A549 (cell line): ENCODE results near the gene FXN. TPM values are rescaled to one million over a fixed set of nuclear protein-coding genes. Genes with fewer than 3 reads are reported as not detected.
A peak's percentile ranks its signal among the peaks of the same experiment; 100 is the strongest.

Experiments used
- ATAC-seq, 2 experiments: fragments of 200-7000 bp in 1 of 2; fragments of >200 bp in 1 of 2; cut with Nextera tagmentation in 1 of 2; cut with Tn5 transposase in 1 of 2; 3 replicates each; pipeline versions ENCODE4 v1.8.0 to v1.9.1; 2018 to 2020; ENCODE audit warnings: mild to moderate bottlenecking in 1 of 2, moderate library complexity in 1 of 2
- CTCF ChIA-PET: fragments of 300-600 bp; sonication (Branson Sonifier 250); formaldehyde crosslinking; extraction: SDS; loops from one replicate; lab custom pipeline; 2021; ENCODE audit warnings: antibody characterized with exemption, inconsistent platforms; lab: Yijun Ruan, JAX
- POLR2A ChIA-PET: fragments of 350-600 bp; formaldehyde crosslinking; extraction: SDS; loops from one replicate; lab custom pipeline; 2021; ENCODE audit warnings: antibody characterized with exemption, inconsistent platforms; lab: Yijun Ruan, JAX
- DNase-seq, 2 experiments: peaks; one replicate each; pipeline versions ENCODE4 v3.0.0 to v3.0.0-alpha.2; 2011 to 2016; ENCODE audit warnings: low read depth in 1 of 2, low spot score in 1 of 2
- FAIRE-seq: peaks from 2 replicates; lab custom pipeline; 2011; peaks lifted over from hg19 to GRCh38; lab: Jason Lieb, UNC
- H3K27ac ChIP-seq, 2 experiments: fragments of >200 bp; sonication (Bioruptor Twin); formaldehyde crosslinking; 3 replicates each; pipeline ENCODE4 v1.5.1; 2016 to 2017
- H3K4me1 ChIP-seq: fragments of >200 bp; sonication (Bioruptor Twin); formaldehyde crosslinking; 3 replicates; pipeline ENCODE4 v1.6.1; 2016
- H3K4me2 ChIP-seq: fragments of >200 bp; sonication (Bioruptor Twin); formaldehyde crosslinking; 3 replicates; pipeline ENCODE4 v1.6.1; 2016
- H3K4me3 ChIP-seq: fragments of >200 bp; sonication (Bioruptor Twin); formaldehyde crosslinking; 3 replicates; pipeline ENCODE4 v1.5.1; 2016
- H3K9me3 ChIP-seq: fragments of >200 bp; sonication (Bioruptor Twin); formaldehyde crosslinking; 3 replicates; pipeline ENCODE4 v1.6.1; 2016
- BHLHE40 ChIP-seq: IDR thresholded peaks from 2 replicates; pipeline ENCODE4 v1.6.1; 2012; ENCODE audit warnings: low read depth, low read length, inconsistent platforms
- CHD2 ChIP-seq: fragments of 150-350 bp; IDR thresholded peaks from 2 replicates; pipeline ENCODE4 v1.6.1; 2014; ENCODE audit warnings: low read length; ENCODE audit not compliant: partially characterized antibody
- EHF ChIP-seq: fragments of 250-450 bp; sonication (Bioruptor Pico); IDR thresholded peaks from 2 replicates; pipeline ENCODE4 v1.5.0; 2020; ENCODE audit warnings: mild to moderate bottlenecking
- ESRRA ChIP-seq: fragments of 150-350 bp; IDR thresholded peaks from 2 replicates; pipeline ENCODE4 v1.6.1; 2014; ENCODE audit warnings: mild to moderate bottlenecking, low read length, borderline replicate concordance
- FOSB ChIP-seq: fragments of 250-450 bp; sonication (Bioruptor Pico); IDR thresholded peaks from 2 replicates; pipeline ENCODE4 v1.5.0; 2020; ENCODE audit warnings: mild to moderate bottlenecking, moderate library complexity
- FOSL2 ChIP-seq, 2 experiments: fragments of 450-650 bp in 1 of 2; fragments of >200 bp in 1 of 2; sonication (Bioruptor Twin) in 1 of 2; formaldehyde crosslinking; IDR thresholded peaks; 2 replicates each; pipeline versions ENCODE4 v1.5.0 to v1.6.1; 2016 to 2020; ENCODE audit warnings: mild to moderate bottlenecking in 1 of 2, moderate library complexity in 1 of 2
- JUN ChIP-seq, 2 experiments: fragments of >200 bp; sonication (Bioruptor Twin); formaldehyde crosslinking; IDR thresholded peaks; 2 replicates in 1 of 2; 3 replicates in 1 of 2; pipeline ENCODE4 v1.6.1; 2016 to 2017
- JUNB ChIP-seq: fragments of >200 bp; sonication (Bioruptor Twin); formaldehyde crosslinking; IDR thresholded peaks from 2 replicates; pipeline ENCODE4 v1.6.1; 2016
- MAFK ChIP-seq: fragments of 450-650 bp; IDR thresholded peaks from 2 replicates; pipeline ENCODE4 v1.6.1; 2014; ENCODE audit not compliant: partially characterized antibody
- MAZ ChIP-seq: fragments of 150-350 bp; IDR thresholded peaks from 2 replicates; pipeline ENCODE4 v1.6.1; 2014; ENCODE audit warnings: antibody characterized with exemption, low read depth, low read length, borderline replicate concordance
- MYC ChIP-seq: IDR thresholded peaks from 2 replicates; pipeline ENCODE4 v1.6.1; 2012; ENCODE audit warnings: mild to moderate bottlenecking, inconsistent platforms, low read length, improper control_type of control experiment, borderline replicate concordance
- NR3C1 ChIP-seq: fragments of >200 bp; sonication (Bioruptor Twin); formaldehyde crosslinking; IDR thresholded peaks from 3 replicates; pipeline ENCODE4 v1.6.1; 2017
- POLR2A ChIP-seq: IDR thresholded peaks from 2 replicates; pipeline ENCODE4 v1.6.1; 2012; ENCODE audit warnings: mild to moderate bottlenecking, low read length
- RAD21 ChIP-seq, 2 experiments: fragments of >200 bp in 1 of 2; sonication (Bioruptor Twin) in 1 of 2; formaldehyde crosslinking in 1 of 2; IDR thresholded peaks in 1 of 2; conservative IDR thresholded peaks in 1 of 2; 2 replicates in 1 of 2; 3 replicates in 1 of 2; pipeline ENCODE4 v1.6.1; 2012 to 2018; ENCODE audit warnings: inconsistent platforms in 1 of 2
- SMC3 ChIP-seq: fragments of >200 bp; sonication (Bioruptor Twin); formaldehyde crosslinking; IDR thresholded peaks from 3 replicates; pipeline ENCODE4 v1.6.1; 2018; ENCODE audit warnings: inconsistent platforms
- ZSCAN20 ChIP-seq: fragments of 250-450 bp; sonication (Bioruptor Pico); IDR thresholded peaks from 2 replicates; pipeline ENCODE4 v1.8.0; 2022; ENCODE audit warnings: mild to moderate bottlenecking, moderate library complexity
- WGBS: methylation state at CpG from one replicate; pipeline ENCODE4 v1.1.6; 2017; ENCODE audit errors: missing lambda C conversion rate; 5-methylcytosine and 5-hydroxymethylcytosine counted together
- polyA plus RNA-seq, 4 experiments: library from polyadenylated mRNA; depleted of rRNA in 3 of 4; stranded (reverse); fragments of >200 nt; fragmentation: RNase III in 1 of 4; extraction: RNeasy Plus Mini Kit Qiagen cat#74134 plus additional on column Dnase treatment in 1 of 4; gene quantifications; 2 replicates in 3 of 4; 3 replicates in 1 of 4; pipeline ENCODE4 v1.2.3, GENCODE V29; 2011 to 2017
- TF ChIP-seq, protein P1 (sequence below): IDR thresholded peaks from 2 replicates; pipeline ENCODE4 v1.6.1; 2012; ENCODE audit warnings: low read depth, borderline replicate concordance
- TF ChIP-seq, protein P2 (sequence below): IDR thresholded peaks from 2 replicates; pipeline ENCODE4 v1.6.1; 2012
- TF ChIP-seq, protein P3 (sequence below): fragments of 250-450 bp; sonication (Bioruptor Pico); IDR thresholded peaks from 2 replicates; pipeline ENCODE4 v1.5.0; 2021; ENCODE audit warnings: mild to moderate bottlenecking, moderate library complexity, borderline replicate concordance

FXN gene
- polyA plus RNA-seq, 2 of the 4 experiments (the other 2 are of a cell fraction) = 22.5 to 26.0 TPM

DNA sequence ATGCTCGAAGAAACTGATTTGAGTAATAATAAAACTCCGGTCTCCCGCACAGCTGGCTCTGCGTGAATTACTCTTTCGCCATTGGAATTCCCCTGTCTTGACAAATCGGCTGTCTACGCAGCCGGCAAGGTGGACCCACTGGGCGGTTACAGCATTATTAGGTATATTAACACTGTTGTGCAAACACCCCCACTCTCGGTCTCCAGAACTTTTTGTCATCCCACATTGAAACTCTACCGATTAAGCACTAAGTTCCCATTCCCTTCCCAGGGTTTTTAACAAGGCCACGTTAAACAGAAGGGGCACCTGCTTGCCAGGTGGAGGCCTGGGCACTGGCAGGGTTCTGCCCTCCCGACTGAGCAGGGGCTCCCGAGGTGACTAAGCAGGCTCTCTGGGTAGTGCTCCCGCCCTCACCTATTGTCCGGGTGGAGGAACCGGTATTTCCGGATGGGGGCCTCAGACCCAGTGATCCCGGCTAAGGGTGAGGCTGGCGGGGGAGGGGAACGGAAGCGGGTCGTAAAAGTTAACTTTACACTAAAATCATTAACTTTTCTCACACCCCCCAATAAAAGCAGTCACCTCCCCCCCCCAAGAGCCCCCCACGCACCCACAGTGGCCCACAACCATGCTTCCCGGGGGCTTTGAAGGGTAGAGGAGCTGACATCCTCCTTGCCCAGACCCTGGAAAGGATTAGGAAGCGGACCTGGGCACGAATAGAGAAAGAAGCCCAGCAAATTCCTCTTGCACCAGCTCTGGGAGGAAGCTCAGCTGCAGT, 85.0 kb downstream of the FXN start:
- Histone ChIP-seq H3K27ac (peak overlapping the region; percentile 37 to 78; a peak in 4 of 6 replicates), H3K9me3 (no peaks in the 10 kb centered on the region), H3K4me1 (peaks cover 9% of the 10 kb centered on the region), H3K4me3 (peak overlapping the region; percentile 55), H3K4me2 (peak overlapping the region; percentile 98)
- TF ChIP-seq EHF (CRISPR knock-in tag) (no peak), MYC (no peak), RAD21 (conservative IDR thresholded peaks at IDR 0.05 in 1 of 2, IDR thresholded peaks at IDR 0.05 in 1 of 2) (no peak), MAZ (no peak), ZSCAN20 (no peak), FOSB (CRISPR knock-in tag) (no peak), BHLHE40 (no peak)
- TF ChIP-seq, protein P1, sequence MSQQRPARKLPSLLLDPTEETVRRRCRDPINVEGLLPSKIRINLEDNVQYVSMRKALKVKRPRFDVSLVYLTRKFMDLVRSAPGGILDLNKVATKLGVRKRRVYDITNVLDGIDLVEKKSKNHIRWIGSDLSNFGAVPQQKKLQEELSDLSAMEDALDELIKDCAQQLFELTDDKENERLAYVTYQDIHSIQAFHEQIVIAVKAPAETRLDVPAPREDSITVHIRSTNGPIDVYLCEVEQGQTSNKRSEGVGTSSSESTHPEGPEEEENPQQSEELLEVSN = no peak
- ATAC-seq (peak; percentile 41 to 42; a peak in 4 of 6 replicates), FAIRE-seq (no peak), DNase-seq (peak in 1 of 2 experiments; percentile 33)
- 75% methylated on average over 22 of the region's 27 CpGs for WGBS
- POLR2A ChIA-PET = interaction anchor here (0.7 to 1.6 kb wide), 2 partner anchors 57 to 143 kb away, joined by 3 to 4 read pairs; no protein-coding TSS in a partner anchor
- CTCF ChIA-PET = interaction anchor here (0.7 to 2.6 kb wide), 6 partner anchors 10 to 73 kb away, joined by 3 to 17 read pairs (median 7); no protein-coding TSS in a partner anchor

DNA sequence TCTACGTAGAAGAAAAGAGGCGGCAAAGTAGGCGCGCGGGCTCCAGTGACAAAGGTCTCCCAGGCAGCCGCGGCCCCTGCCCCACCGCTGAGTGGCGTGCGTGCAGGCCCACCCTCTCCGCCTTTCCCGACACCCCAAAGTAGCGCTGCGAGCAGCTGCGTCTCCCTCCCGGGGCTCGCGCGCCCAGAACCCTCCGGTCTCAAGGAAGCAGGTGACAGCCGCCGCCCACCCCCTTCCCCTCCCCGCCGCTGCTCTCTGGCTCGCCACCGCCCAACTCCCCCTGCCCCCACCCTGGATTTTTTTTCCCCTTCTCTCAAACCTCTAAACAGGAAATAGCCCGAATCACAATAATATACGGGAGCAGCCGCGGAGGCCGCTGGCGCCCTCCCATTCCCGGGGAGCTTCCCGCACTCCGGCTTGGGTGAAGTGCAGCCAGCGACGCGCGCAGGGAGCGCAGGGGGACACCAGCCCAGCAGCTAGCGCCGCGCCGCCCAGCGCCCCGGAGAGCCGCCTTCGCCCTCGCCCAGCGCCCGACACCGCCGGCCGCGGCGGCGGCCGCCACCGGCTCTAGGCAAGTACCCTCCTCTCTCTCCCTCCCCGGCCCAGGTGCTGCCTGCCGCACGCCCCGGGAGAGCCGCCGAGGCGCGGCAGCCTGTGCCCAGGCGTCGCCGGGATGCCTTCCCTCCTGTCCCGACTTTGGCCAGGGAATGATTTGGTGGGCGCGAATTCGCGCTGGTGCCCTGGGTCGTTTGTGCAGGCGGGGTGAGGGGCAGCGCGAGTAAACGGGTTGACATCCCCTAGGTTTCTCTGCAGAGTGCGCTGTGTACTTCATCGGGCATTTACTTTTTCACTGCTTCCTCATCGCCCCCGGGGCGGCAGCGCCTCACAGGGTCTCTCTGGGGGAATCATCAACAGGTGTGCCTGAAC, 85.9 kb downstream of the FXN start:
- Histone ChIP-seq H3K27ac (peak overlapping the region; percentile 37 to 78), H3K4me1 (peaks cover 6% of the 10 kb centered on the region; the same call in 1 of the 3 replicates), H3K9me3 (no peaks in the 10 kb centered on the region), H3K4me3 (peak overlapping the region; percentile 55), H3K4me2 (peak overlapping the region; percentile 98)
- CTCF ChIA-PET = interaction anchor here (0.7 to 2.6 kb wide), 7 partner anchors 9 to 86 kb away, joined by 3 to 17 read pairs (median 5); no protein-coding TSS in a partner anchor
- FAIRE-seq = no peak
- TF ChIP-seq POLR2A = no peak
- TF ChIP-seq RAD21 (conservative IDR thresholded peaks at IDR 0.05 in 1 of 2, IDR thresholded peaks at IDR 0.05 in 1 of 2) = no peak
- no peak for TF ChIP-seq SMC3
- no peak for TF ChIP-seq JUN (IDR thresholded peaks at IDR 0.05)
- no peak for TF ChIP-seq CHD2
- TF ChIP-seq, protein P2, sequence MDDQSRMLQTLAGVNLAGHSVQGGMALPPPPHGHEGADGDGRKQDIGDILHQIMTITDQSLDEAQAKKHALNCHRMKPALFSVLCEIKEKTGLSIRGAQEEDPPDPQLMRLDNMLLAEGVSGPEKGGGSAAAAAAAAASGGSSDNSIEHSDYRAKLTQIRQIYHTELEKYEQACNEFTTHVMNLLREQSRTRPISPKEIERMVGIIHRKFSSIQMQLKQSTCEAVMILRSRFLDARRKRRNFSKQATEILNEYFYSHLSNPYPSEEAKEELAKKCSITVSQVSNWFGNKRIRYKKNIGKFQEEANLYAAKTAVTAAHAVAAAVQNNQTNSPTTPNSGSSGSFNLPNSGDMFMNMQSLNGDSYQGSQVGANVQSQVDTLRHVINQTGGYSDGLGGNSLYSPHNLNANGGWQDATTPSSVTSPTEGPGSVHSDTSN = no peak
- TF ChIP-seq JUNB = no peak
- TF ChIP-seq ESRRA = no peak
- TF ChIP-seq BHLHE40 = no peak
- TF ChIP-seq, protein P3, sequence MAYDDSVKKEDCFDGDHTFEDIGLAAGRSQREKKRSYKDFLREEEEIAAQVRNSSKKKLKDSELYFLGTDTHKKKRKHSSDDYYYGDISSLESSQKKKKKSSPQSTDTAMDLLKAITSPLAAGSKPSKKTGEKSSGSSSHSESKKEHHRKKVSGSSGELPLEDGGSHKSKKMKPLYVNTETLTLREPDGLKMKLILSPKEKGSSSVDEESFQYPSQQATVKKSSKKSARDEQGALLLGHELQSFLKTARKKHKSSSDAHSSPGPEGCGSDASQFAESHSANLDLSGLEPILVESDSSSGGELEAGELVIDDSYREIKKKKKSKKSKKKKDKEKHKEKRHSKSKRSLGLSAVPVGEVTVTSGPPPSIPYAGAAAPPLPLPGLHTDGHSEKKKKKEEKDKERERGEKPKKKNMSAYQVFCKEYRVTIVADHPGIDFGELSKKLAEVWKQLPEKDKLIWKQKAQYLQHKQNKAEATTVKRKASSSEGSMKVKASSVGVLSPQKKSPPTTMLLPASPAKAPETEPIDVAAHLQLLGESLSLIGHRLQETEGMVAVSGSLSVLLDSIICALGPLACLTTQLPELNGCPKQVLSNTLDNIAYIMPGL (CRISPR knock-in tag) = no peak
- no peak for TF ChIP-seq NR3C1
- no peak for TF ChIP-seq FOSL2 (IDR thresholded peaks at IDR 0.05)
- no peak for TF ChIP-seq FOSL2 (CRISPR knock-in tag; IDR thresholded peaks at IDR 0.05)
- TF ChIP-seq MAFK = no peak
- DNase-seq = peak; percentile 21 to 33
- POLR2A ChIA-PET = interaction anchor here (0.7 to 1.6 kb wide), 2 partner anchors 57 to 142 kb away, joined by 3 to 4 read pairs; no protein-coding TSS in a partner anchor
- WGBS = 8% methylated on average over 31 of the region's 86 CpGs
- peak; percentile 85 to 88 for ATAC-seq
